Activated CD4-positive, alpha-beta T cell treated with anti-CD3 and anti-CD28 coated beads, Interleukin-2, amount 10 ng/mL, durations not matched to agents 7 days and 5 days (primary cell): Measurements from ENCODE around the gene NAA30. TPM values are rescaled to one million over a fixed set of nuclear protein-coding genes. Genes with fewer than 3 reads are reported as not detected.
A peak's percentile ranks its signal among the peaks of the same experiment; 100 is the strongest.

ENCODE experiments used
- CTCF ChIA-PET: fragments of 350-600 bp; sonication (Branson Sonifier 250); formaldehyde crosslinking; loops from one replicate; lab custom pipeline; 2021; ENCODE audit warnings: antibody characterized with exemption; lab: Charles Lee
- POLR2A ChIA-PET: fragments of 350-600 bp; sonication (Branson Sonifier 250); formaldehyde crosslinking; loops from one replicate; lab custom pipeline; 2021; ENCODE audit warnings: antibody characterized with exemption; lab: Charles Lee
- DNase-seq: peaks from one replicate; pipeline ENCODE4 v3.0.0-alpha.2; 2020
- H3K27ac Mint-ChIP-seq: one replicate; pipeline ENCODE4 v1.8.0; 2021; ENCODE audit warnings: mild to moderate bottlenecking, moderate library complexity, mixed read lengths
- H3K27me3 Mint-ChIP-seq: one replicate; pipeline ENCODE4 v1.8.0; 2021; ENCODE audit warnings: mixed read lengths
- H3K36me3 Mint-ChIP-seq: one replicate; pipeline ENCODE4 v1.8.0; 2021; ENCODE audit warnings: low read depth, mixed read lengths
- H3K4me1 Mint-ChIP-seq: one replicate; pipeline ENCODE4 v1.8.0; 2021; ENCODE audit warnings: mixed read lengths
- H3K4me3 Mint-ChIP-seq: one replicate; pipeline ENCODE4 v1.8.0; 2021; ENCODE audit warnings: mild to moderate bottlenecking, moderate library complexity, mixed read lengths
- H3K9me3 Mint-ChIP-seq: one replicate; pipeline ENCODE4 v1.8.0; 2021; ENCODE audit warnings: mixed read lengths
- total RNA-seq, 2 experiments: library from RNA; stranded (reverse); gene quantifications; one replicate each; pipeline ENCODE4 v1.2.3, GENCODE V29; 2021

The NAA30 gene
- total RNA-seq, 2 experiments from 2014 or later, result 16.3 to 18.2 TPM

DNA sequence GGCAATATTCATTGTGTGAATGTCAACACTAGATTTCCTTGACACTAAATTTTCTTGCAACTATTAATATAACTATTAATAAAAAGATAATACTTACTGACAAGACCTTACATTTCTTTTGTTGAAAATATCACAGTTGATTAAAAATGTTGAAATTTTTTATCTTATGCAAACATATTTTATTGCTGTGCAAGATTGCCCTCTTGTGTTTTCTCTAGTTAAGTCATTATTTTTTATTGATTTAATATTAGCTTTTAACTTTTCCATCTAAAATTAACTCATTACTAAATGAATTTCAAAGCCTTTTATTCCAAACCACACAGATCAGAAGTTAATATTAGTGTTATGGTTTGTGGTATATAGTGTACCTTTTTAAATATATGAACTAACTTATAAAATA lies 11.7 kb upstream of the NAA30 start:
- Mint-ChIP-seq H3K9me3 (no peaks in the 10 kb centered on the region), H3K4me1 (no peaks in the 10 kb centered on the region), H3K4me3 (no peak overlapping the region), H3K27me3 (no peaks in the 10 kb centered on the region), H3K27ac (no peak overlapping the region), H3K36me3 (no peaks in the 10 kb centered on the region)
- DNase-seq, result no peak
- ChIA-PET CTCF (no interaction called here), POLR2A (no interaction called here)

DNA sequence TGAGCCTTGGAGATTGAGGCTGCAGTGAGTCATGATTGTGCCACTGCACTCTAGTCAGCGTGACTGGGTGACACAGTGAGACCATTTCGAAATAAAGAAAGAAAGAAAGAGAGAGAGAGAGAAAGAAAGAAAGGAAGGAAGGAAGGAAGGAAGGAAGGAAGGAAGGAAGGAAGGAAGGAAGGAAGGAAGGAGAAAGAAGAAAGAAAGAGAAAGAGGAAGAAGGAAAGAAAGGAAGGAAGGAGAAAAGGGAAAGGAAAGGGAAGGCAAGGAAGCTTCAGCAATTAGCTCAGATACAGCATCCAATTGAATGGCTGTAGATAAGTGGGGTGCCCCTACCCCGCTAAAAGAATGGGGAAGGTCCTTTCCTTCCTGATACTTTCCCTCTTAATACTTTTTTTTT lies 9.5 kb upstream of the NAA30 start:
- POLR2A ChIA-PET, result no interaction called here
- H3K4me1 Mint-ChIP-seq, result no peaks in the 10 kb centered on the region
- peaks cover 2% of the 10 kb centered on the region for H3K27me3 Mint-ChIP-seq
- no peaks in the 10 kb centered on the region for H3K9me3 Mint-ChIP-seq
- no peaks in the 10 kb centered on the region for H3K36me3 Mint-ChIP-seq
- no peak for DNase-seq
- CTCF ChIA-PET, result interaction anchor here (1.2 to 1.3 kb wide), 2 partner anchors 9 to 10 kb away, joined by 3 to 5 read pairs; no protein-coding TSS in a partner anchor
- no peak overlapping the region for H3K4me3 Mint-ChIP-seq
- no peak overlapping the region for H3K27ac Mint-ChIP-seq

DNA sequence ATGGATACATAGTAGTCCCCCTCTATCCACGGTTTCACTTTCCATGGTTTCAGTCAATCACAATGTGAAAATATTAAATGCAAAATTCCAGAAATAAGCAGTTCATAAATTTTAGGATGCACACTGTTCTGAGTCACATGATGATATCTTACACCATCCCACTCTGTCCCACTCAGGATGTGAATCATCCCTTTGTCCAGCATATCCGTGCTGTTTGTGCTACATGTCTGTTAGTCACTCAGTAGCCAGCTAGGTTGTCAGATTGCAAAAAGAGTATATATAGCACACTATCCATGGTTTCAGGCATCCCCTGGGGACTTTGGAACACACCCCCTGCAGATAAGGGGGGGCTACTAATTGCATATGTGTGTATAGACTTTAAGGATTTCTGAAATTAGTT lies 8.1 kb upstream of the NAA30 start:
- H3K36me3 Mint-ChIP-seq, result no peaks in the 10 kb centered on the region

DNA sequence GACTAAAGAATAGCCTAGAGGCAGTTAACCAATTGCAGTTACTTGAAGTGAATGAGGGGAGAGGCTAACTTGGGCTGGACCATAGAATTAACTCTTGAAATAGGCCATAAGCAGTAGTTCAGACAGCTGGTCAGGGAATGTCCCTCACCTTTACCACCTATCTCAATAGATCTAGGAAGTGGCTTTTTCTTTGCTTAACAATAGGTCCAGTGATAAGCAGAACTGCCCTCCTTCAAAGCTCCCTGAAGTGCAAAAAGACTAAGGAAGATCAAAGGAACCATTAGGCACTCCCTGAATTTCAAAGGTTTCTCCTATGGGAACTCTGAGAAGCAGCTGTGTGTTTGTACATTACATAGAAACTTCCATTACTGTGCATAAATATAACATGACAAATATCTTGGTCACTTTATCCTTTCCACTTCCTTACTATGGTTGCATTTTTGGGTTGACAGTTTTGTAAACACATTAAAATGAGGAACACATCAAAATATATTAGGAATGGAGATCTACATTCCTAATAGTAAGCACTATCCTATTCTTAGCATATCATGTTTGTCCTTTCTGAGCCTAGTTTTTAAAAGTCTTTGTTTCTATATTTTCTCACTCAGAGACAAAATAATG lies 7.2 kb upstream of the NAA30 start:
- no peak overlapping the region for H3K4me3 Mint-ChIP-seq
- no peaks in the 10 kb centered on the region for H3K36me3 Mint-ChIP-seq
- no peak for DNase-seq
- H3K27me3 Mint-ChIP-seq, result peaks cover 2% of the 10 kb centered on the region
- ChIA-PET POLR2A (no interaction called here), CTCF (no interaction called here)
- H3K9me3 Mint-ChIP-seq, result no peaks in the 10 kb centered on the region
- no peak overlapping the region for H3K27ac Mint-ChIP-seq
- no peaks in the 10 kb centered on the region for H3K4me1 Mint-ChIP-seq

More for the DNA sequence above, 8.1 kb upstream of the NAA30 start:
- H3K27me3 Mint-ChIP-seq, result peaks cover 2% of the 10 kb centered on the region
- ChIA-PET CTCF (no interaction called here), POLR2A (no interaction called here)
- DNase-seq, result no peak
- H3K9me3 Mint-ChIP-seq, result no peaks in the 10 kb centered on the region
- H3K4me3 Mint-ChIP-seq, result no peak overlapping the region
- H3K27ac Mint-ChIP-seq, result no peak overlapping the region
- H3K4me1 Mint-ChIP-seq, result no peaks in the 10 kb centered on the region

DNA sequence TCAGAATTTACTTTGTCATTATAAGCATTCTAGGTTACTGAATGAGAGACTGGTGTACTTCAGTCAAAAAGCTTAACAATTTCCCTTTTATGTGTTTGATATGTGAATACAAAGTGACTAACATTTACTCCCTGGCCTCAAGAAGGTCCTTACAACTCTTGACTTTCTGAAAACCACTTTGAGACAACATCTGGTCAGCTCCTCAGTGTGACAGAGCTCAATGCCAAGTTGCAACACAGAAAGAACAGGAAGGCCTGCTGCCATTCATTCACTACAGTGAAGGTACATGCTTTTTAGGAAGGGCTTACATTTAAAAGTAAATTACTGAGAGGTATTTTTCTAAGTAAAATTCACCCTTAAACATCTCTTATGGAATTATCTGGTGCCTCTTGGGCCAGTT lies 2.3 kb upstream of the NAA30 start:
- Mint-ChIP-seq H3K9me3 (no peaks in the 10 kb centered on the region), H3K27me3 (peaks cover 2% of the 10 kb centered on the region), H3K27ac (no peak overlapping the region), H3K4me1 (peaks cover 29% of the 10 kb centered on the region), H3K4me3 (no peak overlapping the region), H3K36me3 (peaks cover 10% of the 10 kb centered on the region)
- no peak for DNase-seq
- POLR2A ChIA-PET, result no interaction called here
- CTCF ChIA-PET, result no interaction called here

DNA sequence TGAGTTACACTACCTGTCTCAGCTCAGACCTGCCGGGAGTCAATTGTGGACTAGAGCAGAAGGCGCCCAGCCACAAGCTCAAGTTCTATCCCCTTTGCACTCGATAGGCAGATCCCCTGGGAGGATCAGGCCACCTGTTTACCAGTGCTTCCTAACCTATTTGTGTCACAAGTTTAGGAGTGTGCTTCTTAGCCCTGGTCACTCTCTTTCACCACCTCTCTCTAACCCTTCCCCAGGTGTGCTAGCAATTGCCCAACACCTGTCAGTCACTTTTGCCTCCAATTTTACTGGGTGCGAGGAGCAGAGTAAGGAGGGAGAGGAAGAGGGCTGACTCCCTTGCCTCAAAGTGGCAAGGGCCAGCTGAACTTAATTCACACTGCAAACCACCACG lies 745 bp upstream of the NAA30 start:
- Mint-ChIP-seq H3K36me3 (peaks cover 14% of the 10 kb centered on the region), H3K4me3 (peak overlapping the region; percentile 93), H3K27me3 (no peaks in the 10 kb centered on the region), H3K9me3 (no peaks in the 10 kb centered on the region), H3K4me1 (peaks cover 43% of the 10 kb centered on the region), H3K27ac (peak overlapping the region; percentile 97)
- ChIA-PET CTCF (interaction anchor here (0.6 to 0.7 kb wide), 2 partner anchors 13 to 65 kb away, joined by 3 read pairs; no protein-coding TSS in a partner anchor), POLR2A (interaction anchor here (0.7 kb wide), 1 partner anchor 120 kb away, joined by 4 read pairs; no protein-coding TSS in a partner anchor)
- no peak for DNase-seq

DNA sequence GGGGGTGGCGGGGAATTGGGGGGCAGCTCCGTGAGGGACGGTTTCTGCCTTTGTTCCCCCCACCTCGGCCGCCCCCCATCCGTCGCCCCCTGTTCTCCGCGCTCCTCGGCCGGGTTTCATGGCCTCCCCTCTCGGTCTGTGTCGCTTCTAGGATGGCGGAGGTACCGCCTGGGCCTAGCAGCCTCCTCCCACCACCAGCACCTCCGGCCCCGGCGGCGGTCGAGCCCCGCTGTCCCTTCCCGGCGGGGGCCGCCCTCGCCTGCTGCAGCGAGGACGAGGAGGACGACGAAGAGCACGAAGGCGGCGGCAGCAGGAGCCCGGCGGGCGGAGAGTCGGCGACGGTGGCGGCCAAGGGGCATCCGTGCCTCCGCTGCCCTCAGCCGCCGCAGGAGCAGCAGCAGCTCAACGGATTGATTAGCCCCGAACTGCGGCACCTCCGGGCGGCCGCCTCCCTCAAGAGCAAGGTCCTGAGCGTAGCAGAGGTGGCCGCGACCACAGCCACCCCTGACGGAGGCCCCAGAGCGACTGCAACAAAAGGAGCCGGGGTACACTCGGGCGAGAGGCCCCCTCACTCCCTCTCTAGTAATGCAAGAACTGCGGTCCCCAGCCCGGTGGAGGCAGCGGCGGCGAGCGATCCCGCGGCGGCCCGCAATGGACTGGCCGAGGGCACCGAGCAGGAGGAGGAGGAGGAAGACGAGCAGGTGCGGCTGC lies 575 bp downstream of the NAA30 start:
- H3K9me3 Mint-ChIP-seq, result no peaks in the 10 kb centered on the region
- H3K4me1 Mint-ChIP-seq, result peaks cover 46% of the 10 kb centered on the region
- ChIA-PET CTCF (interaction anchor here (0.6 to 1.4 kb wide), 3 partner anchors 10 to 598 kb away, joined by 3 to 5 read pairs (median 3); no protein-coding TSS in a partner anchor), POLR2A (interaction anchor here (0.6 kb wide), 1 partner anchor 812 kb away, joined by 3 read pairs; no protein-coding TSS in a partner anchor)
- H3K4me3 Mint-ChIP-seq, result peak overlapping the region; percentile 93
- H3K36me3 Mint-ChIP-seq, result peaks cover 18% of the 10 kb centered on the region
- H3K27me3 Mint-ChIP-seq, result no peaks in the 10 kb centered on the region
- peak overlapping the region; percentile 84 for H3K27ac Mint-ChIP-seq
- DNase-seq, result peak; percentile 39

DNA sequence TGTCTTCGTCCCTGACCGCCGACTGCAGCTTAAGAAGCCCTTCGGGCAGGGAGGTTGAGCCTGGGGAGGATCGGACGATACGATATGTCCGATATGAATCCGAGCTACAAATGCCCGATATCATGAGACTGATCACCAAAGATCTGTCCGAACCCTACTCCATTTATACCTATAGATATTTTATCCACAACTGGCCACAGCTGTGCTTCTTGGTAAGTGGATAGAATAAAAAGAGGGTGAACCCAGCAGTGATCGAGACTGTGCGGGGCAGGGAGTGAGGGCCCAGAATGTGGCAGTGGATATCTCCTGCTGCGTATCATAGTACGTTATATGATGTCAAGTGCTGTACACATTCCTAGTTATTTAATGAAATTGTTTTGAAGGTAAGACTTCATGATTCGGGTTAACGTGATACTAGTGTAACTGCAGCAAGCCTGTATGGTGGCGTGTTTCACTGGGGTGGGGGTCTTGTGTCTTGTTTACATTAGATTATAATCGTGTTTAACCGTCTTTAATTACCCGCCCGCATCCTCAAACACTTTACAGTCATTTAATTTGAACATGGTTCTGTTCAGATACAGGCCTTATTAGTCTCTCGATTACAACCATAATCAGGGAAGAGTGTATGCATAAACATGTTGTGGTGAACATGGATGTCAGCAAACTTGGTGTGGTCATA lies 1.3 kb downstream of the NAA30 start:
- no peaks in the 10 kb centered on the region for H3K27me3 Mint-ChIP-seq
- no peaks in the 10 kb centered on the region for H3K9me3 Mint-ChIP-seq
- H3K27ac Mint-ChIP-seq, result peak overlapping the region; percentile 84
- no peak for DNase-seq
- ChIA-PET POLR2A (no interaction called here), CTCF (interaction anchor here (1.4 kb wide), 1 partner anchor 11 kb away, joined by 5 read pairs; no protein-coding TSS in a partner anchor)
- peaks cover 21% of the 10 kb centered on the region for H3K36me3 Mint-ChIP-seq
- H3K4me1 Mint-ChIP-seq, result peaks cover 48% of the 10 kb centered on the region
- peak overlapping the region; percentile 93 for H3K4me3 Mint-ChIP-seq

DNA sequence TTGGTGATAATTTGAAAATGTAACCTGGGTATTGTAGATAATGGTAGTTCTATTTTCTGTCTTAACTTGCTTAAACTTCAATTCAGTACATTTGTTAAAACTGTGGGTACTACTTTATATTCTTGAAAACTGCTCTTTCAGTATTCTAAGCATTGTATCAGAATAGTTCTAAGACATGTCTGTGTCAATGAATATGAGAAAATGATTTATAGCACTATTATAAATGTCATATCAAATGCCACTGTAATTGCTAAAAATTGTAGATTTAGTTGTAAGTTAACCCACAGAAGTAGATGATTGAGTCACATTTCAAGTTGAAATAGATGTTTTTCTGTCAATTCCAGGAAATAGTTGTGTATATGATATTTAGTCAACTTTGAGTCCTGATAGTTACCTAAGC lies 2.4 kb downstream of the NAA30 start:
- Mint-ChIP-seq H3K27me3 (no peaks in the 10 kb centered on the region), H3K4me1 (peaks cover 48% of the 10 kb centered on the region), H3K9me3 (no peaks in the 10 kb centered on the region), H3K27ac (no peak overlapping the region), H3K4me3 (peak overlapping the region; percentile 93), H3K36me3 (peaks cover 29% of the 10 kb centered on the region)
- ChIA-PET CTCF (no interaction called here), POLR2A (no interaction called here)
- DNase-seq, result no peak

DNA sequence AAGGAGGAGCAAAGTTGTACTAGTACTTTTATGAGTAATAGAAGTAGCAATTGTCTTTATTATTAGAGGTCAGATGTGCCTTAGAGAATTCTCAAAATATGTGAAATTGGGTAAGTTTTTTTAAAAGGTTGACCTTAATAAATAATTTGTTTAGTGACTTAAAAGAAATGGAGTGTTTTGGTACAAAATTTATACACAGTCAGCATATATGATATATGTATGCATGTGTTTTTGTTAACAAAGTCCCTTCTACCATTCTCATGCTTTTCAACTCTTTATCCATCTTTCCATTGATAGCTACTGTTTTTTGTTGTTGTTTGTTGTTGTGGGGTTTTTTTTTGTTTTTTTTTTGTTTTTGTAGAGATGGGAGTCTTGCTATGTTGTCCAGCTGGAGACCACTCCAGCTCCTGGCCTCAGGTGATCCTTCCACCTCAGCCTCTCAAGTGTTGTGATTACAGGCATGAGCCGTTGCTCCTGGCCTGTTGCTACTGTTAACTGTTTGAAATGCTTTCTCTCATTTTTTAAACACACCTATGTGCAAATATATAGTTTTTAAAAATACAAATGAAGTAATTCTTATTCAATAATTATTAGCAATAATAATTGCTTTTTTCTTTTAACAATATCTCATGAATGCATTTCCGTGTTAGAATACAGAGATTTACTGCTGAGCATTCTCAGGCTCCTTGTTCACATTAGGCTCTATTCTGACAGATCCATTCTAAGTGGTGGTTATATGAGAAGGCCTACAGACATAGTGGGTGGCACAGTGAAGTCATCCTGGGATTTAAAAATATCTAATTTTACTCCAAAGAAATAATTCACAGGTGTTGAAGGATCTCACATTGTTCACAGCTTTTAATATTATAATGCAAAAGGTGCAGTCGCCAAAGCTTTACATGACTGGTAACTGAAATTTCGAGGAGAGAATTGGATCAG lies 10.4 kb downstream of the NAA30 start:
- Mint-ChIP-seq H3K9me3 (no peaks in the 10 kb centered on the region), H3K36me3 (peaks cover 35% of the 10 kb centered on the region), H3K27ac (no peak overlapping the region), H3K4me1 (peaks cover 16% of the 10 kb centered on the region), H3K27me3 (no peaks in the 10 kb centered on the region), H3K4me3 (no peak overlapping the region)
- no peak for DNase-seq
- POLR2A ChIA-PET, result no interaction called here
- CTCF ChIA-PET, result interaction anchor here (0.6 kb wide), 1 partner anchor 54 kb away, joined by 3 read pairs; no protein-coding TSS in a partner anchor

DNA sequence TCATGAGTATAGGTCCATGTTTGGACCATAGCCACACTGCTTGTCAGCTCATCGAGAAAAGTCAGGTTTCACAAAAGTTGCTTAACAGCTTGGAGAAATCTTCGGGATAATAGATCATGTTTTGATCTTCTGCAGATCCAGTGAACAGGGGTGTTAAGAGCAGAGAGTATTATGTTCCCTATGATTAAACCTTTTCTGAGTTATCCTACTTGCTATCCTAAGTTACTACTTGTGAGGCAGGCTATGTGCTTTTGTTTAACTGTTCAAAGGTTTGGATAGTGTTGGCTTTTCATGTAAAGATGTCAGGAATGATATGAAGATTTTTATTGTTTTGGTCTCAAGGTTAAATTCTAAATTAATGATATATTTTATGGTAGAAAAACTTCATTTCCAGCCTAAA lies 11.1 kb downstream of the NAA30 start:
- POLR2A ChIA-PET, result no interaction called here
- H3K36me3 Mint-ChIP-seq, result peaks cover 33% of the 10 kb centered on the region

More for the DNA sequence above, 11.1 kb downstream of the NAA30 start:
- H3K4me3 Mint-ChIP-seq, result no peak overlapping the region
- CTCF ChIA-PET, result no interaction called here
- DNase-seq, result no peak
- peaks cover 15% of the 10 kb centered on the region for H3K4me1 Mint-ChIP-seq
- H3K27ac Mint-ChIP-seq, result no peak overlapping the region
- no peaks in the 10 kb centered on the region for H3K27me3 Mint-ChIP-seq
- H3K9me3 Mint-ChIP-seq, result no peaks in the 10 kb centered on the region
